GM12864 (cell line): ENCODE data around the gene ZNF316.

ENCODE experiments used
- DNase-seq: peaks from one replicate; pipeline ENCODE4 v3.0.0-alpha.2; 2011; ENCODE audit warnings: low read depth
- H3K4me3 ChIP-seq: 2 replicates; pipeline ENCODE4 v1.5.1; 2011; ENCODE audit warnings: mild to moderate bottlenecking, low read depth, low read length, control low read depth
- CTCF ChIP-seq: IDR thresholded peaks from 2 replicates; pipeline ENCODE4 v1.5.1; 2011; ENCODE audit warnings: low read depth, mild to moderate bottlenecking, moderate library complexity, low read length, control low read depth, inconsistent platforms; ENCODE audit errors: missing control alignments

The ZNF316 gene

GRCh38 chr7:6647541-6647940, 10.4 kb downstream of the ZNF316 start:
- TF ChIP-seq CTCF = no peak
- DNase-seq = no peak
- no peak overlapping the region for H3K4me3 ChIP-seq

- DNase-seq = no peak
- no peak for TF ChIP-seq CTCF
- no peak overlapping the region for H3K4me3 ChIP-seq
Observed at GRCh38 chr7:6648066-6648814, 11.1 kb downstream of the ZNF316 start.

DNA sequence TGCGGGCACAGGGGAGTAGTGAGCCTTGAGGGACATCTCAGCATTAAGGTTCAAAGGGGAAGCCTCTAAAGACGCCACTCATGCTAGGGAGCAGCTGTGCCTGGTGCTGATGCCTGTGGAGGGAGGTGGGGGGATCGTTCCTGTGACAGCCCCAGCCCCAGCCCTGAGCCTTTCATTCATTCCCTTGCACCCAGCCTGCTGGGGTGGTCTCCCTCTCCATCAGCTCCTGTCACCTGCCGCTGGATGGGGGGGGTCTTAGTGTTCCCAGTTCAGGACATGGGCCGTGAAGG, 11.6 kb downstream of the ZNF316 start:
- no peak for TF ChIP-seq CTCF
- no peak overlapping the region for H3K4me3 ChIP-seq
- DNase-seq = no peak

DNA sequence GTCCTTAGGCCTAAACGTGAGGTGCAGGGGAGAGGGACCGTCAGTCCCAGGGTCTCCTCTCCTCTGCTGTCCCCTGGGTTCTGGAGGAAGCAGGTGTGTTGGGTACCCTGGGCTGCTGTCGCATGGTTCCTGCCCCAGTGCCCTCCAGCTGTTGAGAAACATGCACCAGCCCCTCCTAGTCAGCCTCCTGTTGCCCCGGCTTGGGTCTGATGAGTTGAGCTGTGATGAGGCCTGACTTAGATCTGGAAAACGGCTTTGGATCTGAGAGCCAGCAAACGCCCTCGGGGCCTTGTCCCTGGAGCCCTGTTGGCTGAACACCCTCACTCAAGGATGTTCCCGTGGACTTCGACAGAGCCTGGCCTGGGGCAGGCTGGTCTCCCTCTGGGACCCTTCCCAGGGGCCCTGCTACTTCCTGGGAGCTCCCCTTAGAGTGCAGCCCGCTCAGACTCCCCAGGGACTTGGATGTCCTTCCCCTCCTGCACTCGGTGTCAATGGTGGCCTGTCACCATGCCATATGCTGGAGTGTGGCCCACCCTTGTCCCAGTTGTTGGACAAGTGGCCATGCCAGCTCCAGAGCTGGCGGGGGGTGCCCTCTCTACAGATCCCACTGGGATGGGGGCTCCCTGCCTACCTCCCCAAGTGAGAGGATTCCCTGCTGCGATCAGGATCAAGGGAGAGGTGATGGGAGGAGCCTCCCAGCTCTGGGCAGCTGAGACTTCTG, 12.3 kb downstream of the ZNF316 start:
- DNase-seq = no peak
- H3K4me3 ChIP-seq = no peak overlapping the region
- no peak for TF ChIP-seq CTCF

- no peak for TF ChIP-seq CTCF
- H3K4me3 ChIP-seq = no peak overlapping the region
- DNase-seq = no peak
Observed at GRCh38 chr7:6650086-6650485, 13.0 kb downstream of the ZNF316 start.

DNA sequence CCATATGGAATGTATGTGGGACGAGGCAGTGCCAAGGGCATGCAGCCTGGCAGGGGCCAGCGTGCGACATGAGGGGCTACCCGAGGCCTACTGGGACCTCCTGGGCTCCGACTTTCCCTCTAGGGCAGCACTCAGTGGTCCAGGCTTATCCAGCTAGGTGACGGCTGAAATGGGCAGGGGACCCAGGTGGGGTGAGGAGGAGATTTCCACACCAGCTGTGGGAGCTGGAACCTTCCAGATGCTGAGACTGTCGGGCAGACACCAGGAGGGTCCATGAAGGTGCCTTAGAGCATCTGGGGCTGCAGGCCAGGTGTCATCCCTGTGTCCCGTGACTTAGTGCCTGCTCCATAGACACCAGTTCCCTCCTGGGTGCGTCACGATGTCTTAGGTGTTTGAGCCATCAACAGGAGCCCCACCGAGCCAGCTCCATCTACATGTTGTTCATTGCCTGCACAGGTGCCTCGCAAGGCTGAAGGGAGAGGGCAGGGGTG, 13.4 kb downstream of the ZNF316 start:
- no peak for TF ChIP-seq CTCF
- no peak for DNase-seq
- H3K4me3 ChIP-seq = no peak overlapping the region
